SH-SY5Y (cell line): ENCODE results near the gene NECTIN1.

Experiments
- GATA2 ChIP-seq: IDR thresholded peaks from 2 replicates; pipeline ENCODE4 v1.6.1; 2011; ENCODE audit warnings: mild to moderate bottlenecking, low read depth, low read length
- GATA3 ChIP-seq: IDR thresholded peaks from 2 replicates; pipeline ENCODE4 v1.6.1; 2011; ENCODE audit warnings: low read depth, mild to moderate bottlenecking, low read length, moderate library complexity

- TF ChIP-seq GATA2 (no peak), GATA3 (no peak)
Measured at GRCh38 chr11:119701591-119702549, 27.1 kb downstream of the NECTIN1 start.
